HG03565 (cell line): ENCODE results near the gene UGT1A5.

ENCODE experiments used
- ATAC-seq: cut with Tn5 transposase; IDR thresholded peaks from one replicate; pipeline ENCODE4 v1.9.1; 2021; ENCODE audit warnings: mild to moderate bottlenecking, moderate library complexity; ENCODE audit not compliant: unreplicated experiment

UGT1A5 gene

GRCh38 chr2:233803994-233804393 is 91.3 kb downstream of the UGT1A5 start:
- ATAC-seq, result no peak

- no peak for ATAC-seq
These were observed 94.6 kb downstream of the UGT1A5 start for GRCh38 chr2:233807215-233807865.

DNA sequence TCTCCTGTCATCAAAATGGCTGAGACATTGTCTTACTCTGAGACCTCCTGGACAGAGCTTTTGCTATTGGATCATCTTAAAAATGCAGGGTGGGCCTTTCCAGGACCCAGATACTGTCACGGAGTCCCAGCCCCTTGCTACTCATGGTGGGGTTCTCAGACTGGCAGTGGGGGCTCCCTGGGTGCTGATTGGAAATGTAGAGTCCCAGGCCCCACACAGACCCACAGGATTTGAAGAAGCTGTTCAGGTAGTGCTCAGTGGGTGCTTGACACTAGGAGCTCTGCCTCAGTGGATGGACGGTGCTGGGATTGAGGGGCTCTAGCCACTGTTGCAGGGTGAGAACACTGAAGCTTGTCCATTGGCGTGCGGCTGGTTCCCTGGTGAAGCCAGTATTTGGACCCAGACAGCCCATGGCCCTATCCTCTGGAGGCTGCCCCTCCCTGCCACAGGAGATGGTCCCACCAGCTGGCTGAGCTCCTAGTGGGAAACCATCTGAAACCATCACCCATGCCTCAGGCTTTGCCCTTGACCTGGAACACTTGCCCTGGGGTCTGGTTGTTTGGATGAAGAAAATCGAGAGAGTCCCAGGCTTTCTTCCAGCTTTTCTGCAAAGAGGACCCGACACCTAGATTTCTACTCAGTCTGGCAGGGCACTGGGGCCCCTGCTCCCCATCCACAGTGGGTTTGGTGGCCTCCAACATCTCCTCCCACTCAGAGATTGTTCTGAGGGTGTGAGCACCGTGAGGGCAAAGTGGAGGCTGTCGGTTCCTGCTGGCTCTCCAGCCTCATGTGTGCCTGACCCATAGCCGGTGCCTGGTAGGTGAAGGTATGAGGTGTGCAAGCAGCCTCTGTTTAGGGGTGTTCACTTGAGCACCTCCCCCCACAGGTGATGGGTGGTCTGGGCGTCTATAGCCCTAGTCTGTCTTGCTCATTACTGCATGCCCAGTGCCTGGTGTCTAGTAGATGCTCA is 95.5 kb downstream of the UGT1A5 start:
- no peak for ATAC-seq

- ATAC-seq, result no peak
These were observed 97.7 kb downstream of the UGT1A5 start for GRCh38 chr2:233810385-233810784.

- ATAC-seq, result no peak
These were observed 98.4 kb downstream of the UGT1A5 start for GRCh38 chr2:233811087-233811486.

- ATAC-seq, result no peak
These were observed 99.0 kb downstream of the UGT1A5 start for GRCh38 chr2:233811732-233812131.

DNA sequence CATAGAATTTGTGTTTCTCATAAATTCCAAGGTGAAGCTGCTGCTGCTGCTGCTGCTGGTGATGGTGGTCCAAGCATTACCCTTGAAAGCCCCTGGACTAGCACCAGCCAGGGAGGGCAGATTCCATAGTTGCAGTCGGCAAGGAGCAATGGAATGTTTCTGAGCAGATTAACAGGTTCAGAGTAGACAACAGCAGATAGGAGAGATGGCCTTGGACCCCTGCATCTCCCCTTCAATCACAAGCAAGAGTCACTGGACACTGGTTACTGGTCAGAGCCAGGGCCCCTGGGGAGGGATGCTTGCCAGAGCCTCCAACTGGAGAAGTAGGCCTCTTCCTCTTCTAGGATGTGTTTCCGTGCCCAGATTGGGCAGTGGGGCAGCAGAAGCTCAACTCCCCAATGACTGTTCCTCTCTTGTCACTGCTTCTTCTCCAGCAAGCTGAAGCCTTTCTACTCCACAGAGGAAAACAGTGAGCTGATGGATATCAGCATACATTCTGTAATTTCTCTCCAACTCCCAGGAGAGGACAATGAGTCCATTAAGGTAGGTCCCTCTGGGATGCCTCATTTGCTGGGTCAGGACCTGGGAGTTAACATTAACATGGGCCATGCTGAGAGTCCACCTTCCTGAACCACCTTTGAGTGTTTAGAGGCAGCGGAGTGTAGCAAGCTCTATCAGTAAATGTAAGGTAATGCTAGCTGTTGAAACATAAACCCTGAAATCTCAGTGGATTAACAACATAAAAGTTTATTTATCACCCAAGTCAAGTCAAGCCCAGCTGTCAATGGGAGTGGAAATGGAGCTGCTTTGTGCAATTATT is 100.7 kb downstream of the UGT1A5 start:
- ATAC-seq, result no peak

- ATAC-seq, result no peak
These were observed 101.5 kb downstream of the UGT1A5 start for GRCh38 chr2:233814056-233814835.

GRCh38 chr2:233815861-233816260 is 103.2 kb downstream of the UGT1A5 start:
- no peak for ATAC-seq

DNA sequence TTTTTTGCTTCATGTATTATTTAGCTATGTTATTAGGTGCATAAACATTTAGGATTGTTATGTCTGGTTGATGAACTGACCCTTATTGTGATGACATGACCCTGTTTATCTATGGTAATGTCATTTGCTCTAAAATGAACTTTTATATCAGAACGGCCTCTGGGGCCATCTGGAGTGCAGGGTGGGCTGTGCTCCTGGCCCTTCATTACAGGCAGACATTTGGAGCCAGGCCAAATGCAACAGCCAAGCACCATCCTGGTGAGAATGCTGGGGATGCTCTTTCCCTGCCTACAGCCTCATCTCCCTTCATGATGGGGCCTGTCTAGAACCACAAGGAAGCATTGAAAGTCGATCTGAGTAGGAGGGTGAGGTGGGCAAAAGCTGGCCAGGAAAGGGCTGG is 103.6 kb downstream of the UGT1A5 start:
- ATAC-seq, result no peak

GRCh38 chr2:233816771-233817170 is 104.1 kb downstream of the UGT1A5 start:
- ATAC-seq, result no peak

GRCh38 chr2:233817361-233817911 is 104.7 kb downstream of the UGT1A5 start:
- no peak for ATAC-seq

DNA sequence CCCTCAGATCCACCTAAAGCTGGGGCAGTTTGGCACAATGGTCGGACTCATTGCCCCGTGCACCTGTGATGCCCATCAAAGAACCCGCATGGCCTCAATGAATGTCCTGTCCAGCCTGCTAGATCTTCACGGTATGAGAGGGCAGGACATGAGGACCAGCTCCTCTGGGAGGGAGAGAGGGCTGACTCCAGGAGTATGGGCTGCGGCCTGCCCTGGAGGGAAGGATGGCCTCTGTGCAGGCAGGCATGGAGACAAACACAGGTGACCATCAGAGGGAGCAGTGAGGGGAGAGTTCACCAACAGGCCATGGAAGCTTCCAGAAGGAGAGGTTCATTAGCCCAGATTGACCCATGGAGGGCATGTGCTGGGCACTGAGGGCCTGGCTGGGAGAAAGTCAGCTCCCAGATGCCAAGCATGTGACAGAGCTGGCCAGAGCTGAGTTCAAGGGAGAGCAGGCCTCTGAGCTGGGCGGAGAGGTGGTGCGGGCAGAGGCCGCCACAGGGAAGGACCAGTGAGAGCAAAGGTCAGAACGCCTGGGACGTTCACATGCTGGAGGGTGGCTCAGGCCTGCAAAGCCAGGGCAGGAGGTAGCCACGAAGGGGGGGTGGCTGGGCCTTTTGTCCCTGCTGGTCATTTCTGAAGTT is 105.4 kb downstream of the UGT1A5 start:
- no peak for ATAC-seq

DNA sequence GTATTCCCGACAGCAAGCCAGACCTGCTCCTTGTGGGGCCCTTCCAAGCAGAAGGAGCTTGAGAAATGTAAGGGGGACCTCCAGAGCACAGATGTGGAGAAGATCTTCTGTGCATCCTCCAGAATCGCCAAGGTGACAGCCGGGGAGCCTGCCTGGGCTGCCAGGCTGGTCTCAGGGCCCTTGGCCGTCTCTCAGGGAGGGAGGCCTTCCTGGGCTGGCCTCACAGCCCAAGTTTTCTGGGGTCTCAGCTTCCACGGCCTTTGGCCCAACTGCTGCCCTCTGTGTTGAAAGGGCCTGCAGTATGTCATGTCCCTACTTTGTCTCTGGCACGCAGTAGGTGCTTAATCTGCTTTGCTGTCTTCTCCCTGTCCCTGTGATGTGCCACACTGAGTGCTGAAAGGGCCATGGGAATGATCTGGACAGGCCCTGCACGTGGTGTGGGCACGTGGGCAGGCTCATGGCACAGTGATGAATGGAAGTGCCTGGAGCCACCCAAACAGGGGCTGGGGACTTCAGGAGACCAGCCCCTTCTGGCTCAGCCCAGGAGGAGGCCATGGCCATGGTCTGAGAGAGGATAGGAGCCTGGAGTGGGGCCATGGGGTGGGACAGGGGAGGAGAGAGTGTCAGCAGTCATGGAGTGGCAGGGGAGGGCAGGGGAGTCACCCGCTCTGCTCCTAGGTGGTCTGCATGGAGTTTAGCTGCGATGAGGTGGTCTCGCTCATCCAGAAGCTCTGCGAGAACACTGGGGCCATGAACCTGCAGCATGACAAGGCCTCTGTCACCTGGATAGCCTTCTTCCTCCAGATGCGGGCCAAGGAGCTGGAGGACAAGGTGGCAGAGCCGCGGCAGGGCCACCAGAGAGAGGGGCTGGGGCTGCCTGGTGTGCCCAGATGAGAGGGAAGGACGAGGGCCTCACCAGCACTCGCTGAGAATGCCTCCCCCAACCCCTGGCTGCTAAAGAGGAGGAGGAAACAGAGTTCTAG is 106.2 kb downstream of the UGT1A5 start:
- no peak for ATAC-seq

DNA sequence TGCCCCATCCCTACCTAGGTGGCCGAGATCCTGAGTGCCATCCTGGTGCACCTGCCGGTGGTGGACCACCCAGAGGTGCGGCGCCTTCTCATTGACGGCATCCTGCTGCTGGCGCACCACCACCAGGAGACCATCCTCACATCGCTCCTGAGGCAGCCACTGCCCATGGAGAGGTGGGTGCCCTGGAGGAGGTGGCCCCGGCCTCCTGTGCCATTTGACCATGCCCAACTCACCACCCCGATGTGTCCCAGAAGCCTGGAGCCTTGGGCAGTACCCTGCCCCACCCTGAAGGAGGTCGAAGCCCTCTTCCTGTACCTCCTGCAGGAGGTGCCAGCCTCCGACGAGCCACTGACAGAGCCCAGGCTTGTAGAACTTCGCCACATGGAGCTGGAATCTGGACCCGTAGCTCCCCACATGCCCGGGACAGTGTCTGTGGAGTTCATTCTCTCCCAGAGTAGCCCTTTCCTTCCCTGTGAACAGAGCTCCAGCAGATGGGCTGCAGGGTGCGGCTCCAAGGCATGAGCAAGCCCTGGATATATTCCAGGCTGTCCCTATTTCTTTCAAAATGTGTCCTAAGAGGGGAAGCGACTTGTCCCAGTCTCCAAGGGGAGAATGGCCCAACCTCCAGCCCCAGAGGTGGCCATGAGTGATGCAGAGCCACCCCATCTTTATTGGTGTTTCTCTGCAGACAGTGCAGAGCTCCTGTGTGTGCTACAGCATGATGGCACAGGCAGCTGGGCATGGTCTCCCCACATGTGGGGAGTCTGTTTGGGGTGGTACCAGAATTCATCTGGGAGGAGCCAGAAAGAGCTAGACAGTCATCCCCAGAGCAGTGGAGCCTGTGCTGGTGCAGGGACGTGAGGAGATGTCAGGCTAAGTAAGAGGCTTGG is 107.4 kb downstream of the UGT1A5 start:
- no peak for ATAC-seq

DNA sequence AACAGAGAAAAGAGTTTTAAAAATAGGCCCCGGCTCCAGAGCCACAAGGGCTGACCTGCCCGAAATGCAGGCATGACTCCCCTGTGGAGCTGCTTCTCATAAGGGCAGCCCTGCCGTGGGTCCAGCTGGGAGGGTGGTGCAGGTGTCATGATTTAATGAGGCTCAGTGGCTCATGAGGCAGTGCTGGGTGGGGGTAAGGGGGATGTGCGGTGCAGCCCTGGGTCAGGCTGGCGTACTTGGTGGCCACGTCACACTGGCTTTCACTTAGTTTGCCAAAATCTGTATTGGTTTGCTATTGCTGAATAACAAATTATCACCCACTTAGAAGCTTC is 108.0 kb downstream of the UGT1A5 start:
- ATAC-seq, result no peak

- ATAC-seq, result no peak
These were observed 108.5 kb downstream of the UGT1A5 start for GRCh38 chr2:233821196-233821595.

- no peak for ATAC-seq
These were observed 109.0 kb downstream of the UGT1A5 start for GRCh38 chr2:233821709-233822100.
